GM18499 (cell line): ENCODE measurements around the gene WDTC1.
"Not testable (repeated sequence)": the region's sequence is repeated elsewhere in the genome, so short reads cannot be mapped to it uniquely, and the experiment has no call there.

Experiments
- ATAC-seq: cut with Tn5 transposase; IDR thresholded peaks from one replicate; pipeline ENCODE4 v1.9.1; 2021; ENCODE audit warnings: moderate number of reproducible peaks; ENCODE audit not compliant: insufficient read depth, unreplicated experiment

Gene WDTC1

GRCh38 chr1:27234049-27234882, at the start of gene WDTC1:
Gene WDTC1, plus strand, starts transcription at chr1:27234632. Its CDS starts 26,423 bp downstream, at chr1:27261055.
- peak; percentile 62 for ATAC-seq

GRCh38 chr1:27184665-27185064, 49.8 kb upstream of the WDTC1 start:
- ATAC-seq, result not testable (repeated sequence)

GRCh38 chr1:27192039-27192529, 42.3 kb upstream of the WDTC1 start:
- no peak for ATAC-seq

GRCh38 chr1:27193194-27193593, 41.2 kb upstream of the WDTC1 start:
- ATAC-seq, result no peak

GRCh38 chr1:27201295-27201694, 33.1 kb upstream of the WDTC1 start:
- ATAC-seq, result no peak

GRCh38 chr1:27203946-27204345, 30.5 kb upstream of the WDTC1 start:
- no peak for ATAC-seq

- ATAC-seq, result not testable (repeated sequence)
These were observed 27.2 kb upstream of the WDTC1 start for GRCh38 chr1:27207238-27207637.

- not testable (repeated sequence) for ATAC-seq
These were observed 26.1 kb upstream of the WDTC1 start for GRCh38 chr1:27208143-27208850.

GRCh38 chr1:27216466-27216865, 18.0 kb upstream of the WDTC1 start:
- ATAC-seq, result no peak

GRCh38 chr1:27217401-27217800, 17.0 kb upstream of the WDTC1 start:
- no peak for ATAC-seq

GRCh38 chr1:27218736-27219135, 15.7 kb upstream of the WDTC1 start:
- ATAC-seq, result no peak

GRCh38 chr1:27220096-27220495, 14.3 kb upstream of the WDTC1 start:
- no peak for ATAC-seq

- ATAC-seq, result not testable (repeated sequence)
These were observed 13.5 kb upstream of the WDTC1 start for GRCh38 chr1:27220702-27221497.

GRCh38 chr1:27225621-27226020, 8.8 kb upstream of the WDTC1 start:
- no peak for ATAC-seq

GRCh38 chr1:27227765-27228164, 6.7 kb upstream of the WDTC1 start:
- no peak for ATAC-seq

- ATAC-seq, result no peak
These were observed 774 bp upstream of the WDTC1 start for GRCh38 chr1:27233667-27234048.

- no peak for ATAC-seq
These were observed 1.4 kb downstream of the WDTC1 start for GRCh38 chr1:27235827-27236226.

- no peak for ATAC-seq
These were observed 2.7 kb downstream of the WDTC1 start for GRCh38 chr1:27237112-27237511.

- no peak for ATAC-seq
These were observed 3.6 kb downstream of the WDTC1 start for GRCh38 chr1:27238032-27238431.

GRCh38 chr1:27241677-27242076, 7.2 kb downstream of the WDTC1 start:
- ATAC-seq, result no peak

GRCh38 chr1:27243665-27244064, 9.2 kb downstream of the WDTC1 start:
- ATAC-seq, result not testable (repeated sequence)
